Astrocyte of the cerebellum (primary cell): ENCODE data around the gene TTLL9.
A peak's percentile ranks its signal among the peaks of the same experiment; 100 is the strongest.

Source experiments
- DNase-seq: peaks from one replicate; pipeline ENCODE4 v3.0.0-alpha.2; 2011; ENCODE audit warnings: low read depth
- H3K4me3 ChIP-seq: 2 replicates; pipeline ENCODE4 v1.5.1; 2011; ENCODE audit warnings: mild to moderate bottlenecking, low read depth, low read length, moderate library complexity
- CTCF ChIP-seq: IDR thresholded peaks from 2 replicates; pipeline ENCODE4 v1.5.1; 2012; ENCODE audit warnings: low read length, low read depth, moderate library complexity, mild to moderate bottlenecking; ENCODE audit errors: missing control alignments
- in situ Hi-C: cut with HindIII; loops from 2 replicates; pipeline ENCODE4 v1.10.0; 2017; ENCODE audit warnings: low sequenced_read_pairs

The TTLL9 gene

GRCh38 chr20:31843288-31843687, 27.1 kb upstream of the TTLL9 start:
- no peak for DNase-seq
- no peak for TF ChIP-seq CTCF
- in situ Hi-C loops = loop anchor here (10.0 kb wide), 1 partner anchor 242 kb away; no protein-coding TSS in a partner anchor

GRCh38 chr20:31843881-31844280, 26.6 kb upstream of the TTLL9 start:
- DNase-seq = no peak
- in situ Hi-C loops = loop anchor here (10.0 kb wide), 1 partner anchor 241 kb away; no protein-coding TSS in a partner anchor
- peak overlapping the region; percentile 5 for H3K4me3 ChIP-seq
- no peak for TF ChIP-seq CTCF

More at GRCh38 chr20:31843288-31843687, 27.1 kb upstream of the TTLL9 start:
- no peak overlapping the region for H3K4me3 ChIP-seq

- no peak overlapping the region for H3K4me3 ChIP-seq
- no peak for TF ChIP-seq CTCF
- in situ Hi-C loops = loop anchor here (10.0 kb wide), 1 partner anchor 240 kb away; no protein-coding TSS in a partner anchor
- DNase-seq = no peak
These were observed 25.6 kb upstream of the TTLL9 start for GRCh38 chr20:31844737-31845299.

- in situ Hi-C loops = loop anchor here (10.0 kb wide), 1 partner anchor 239 kb away; no protein-coding TSS in a partner anchor
- DNase-seq = no peak
- no peak for TF ChIP-seq CTCF
- H3K4me3 ChIP-seq = no peak within 1 kb of the TSS
These were observed 25.1 kb upstream of the TTLL9 start, which contains the start of gene FOXS1 for GRCh38 chr20:31845300-31845863. Gene FOXS1, minus strand, starts transcription at chr20:31845604. Its CDS starts 62 bp downstream, at chr20:31845542.

GRCh38 chr20:31846793-31847138, 23.7 kb upstream of the TTLL9 start:
- no peak for DNase-seq
- in situ Hi-C loops = loop anchor here (10.0 kb wide), 1 partner anchor 238 kb away; no protein-coding TSS in a partner anchor
- no peak for TF ChIP-seq CTCF
- H3K4me3 ChIP-seq = no peak overlapping the region

GRCh38 chr20:31848088-31848999, 22.1 kb upstream of the TTLL9 start:
- no peak for DNase-seq
- in situ Hi-C loops = loop anchor here (10.0 kb wide), 1 partner anchor 236 kb away; no protein-coding TSS in a partner anchor
- no peak for TF ChIP-seq CTCF
- H3K4me3 ChIP-seq = no peak overlapping the region
